HG03575 (cell line): ENCODE measurements around the gene PAQR5.
"Not testable (repeated sequence)": the region's sequence is repeated elsewhere in the genome, so short reads cannot be mapped to it uniquely, and the experiment has no call there.

Experiments used
- ATAC-seq: cut with Tn5 transposase; IDR thresholded peaks from one replicate; pipeline ENCODE4 v1.9.1; 2021; ENCODE audit not compliant: unreplicated experiment, insufficient number of reproducible peaks, low FRiP score; ENCODE audit errors: extremely low read depth

The PAQR5 gene

GRCh38 chr15:69291651-69292050 is 7.1 kb upstream of the PAQR5 start:
- ATAC-seq: not testable (repeated sequence)

GRCh38 chr15:69292826-69293420 is 5.8 kb upstream of the PAQR5 start:
- ATAC-seq: no peak

GRCh38 chr15:69293741-69294615 is 4.7 kb upstream of the PAQR5 start:
- ATAC-seq: no peak

- ATAC-seq: no peak
Measured at GRCh38 chr15:69296606-69297005, 2.1 kb upstream of the PAQR5 start.

- no peak for ATAC-seq
Measured at GRCh38 chr15:69297642-69298353, 914 bp upstream of the PAQR5 start.

GRCh38 chr15:69298354-69298696 is 387 bp upstream of the PAQR5 start:
- ATAC-seq: no peak

GRCh38 chr15:69299451-69299886 is 757 bp downstream of the PAQR5 start:
- ATAC-seq: no peak

- ATAC-seq: no peak
Measured at GRCh38 chr15:69299943-69300588, 1.4 kb downstream of the PAQR5 start.

- not testable (repeated sequence) for ATAC-seq
Measured at GRCh38 chr15:69301101-69301500, 2.4 kb downstream of the PAQR5 start.

- not testable (repeated sequence) for ATAC-seq
Measured at GRCh38 chr15:69302087-69302486, 3.4 kb downstream of the PAQR5 start.

- no peak for ATAC-seq
Measured at GRCh38 chr15:69302929-69303328, 4.2 kb downstream of the PAQR5 start.

GRCh38 chr15:69303337-69304181 is 4.8 kb downstream of the PAQR5 start:
- no peak for ATAC-seq

GRCh38 chr15:69304182-69304545 is 5.5 kb downstream of the PAQR5 start:
- no peak for ATAC-seq

GRCh38 chr15:69305204-69305931 is 6.7 kb downstream of the PAQR5 start:
- no peak for ATAC-seq

- no peak for ATAC-seq
Measured at GRCh38 chr15:69305933-69306568, 7.3 kb downstream of the PAQR5 start.

GRCh38 chr15:69307939-69308338 is 9.2 kb downstream of the PAQR5 start:
- ATAC-seq: no peak

- no peak for ATAC-seq
Measured at GRCh38 chr15:69308949-69309348, 10.2 kb downstream of the PAQR5 start.

GRCh38 chr15:69311319-69311721 is 12.6 kb downstream of the PAQR5 start:
- ATAC-seq: no peak
